ENCODE measurements around the gene C5orf24.

GRCh38 chr5:134819407-134819963 is 26.3 kb upstream of the C5orf24 start:
- TF ChIP-seq CTCF (IDR thresholded peaks at IDR 0.05; ENCODE audit: borderline replicate concordance, extremely low read depth, low read length, poor library complexity, severe bottlenecking) (no peak), EZH2 (IDR thresholded peaks at IDR 0.05; ENCODE audit: borderline replicate concordance, low read depth, low read length, severe bottlenecking) (no peak)
